GM23248 (cell line): ENCODE measurements around the gene SND1.

Experiments
- EZH2 ChIP-seq: fragments of 200-600 bp; sonication (generic); IDR thresholded peaks from 2 replicates; pipeline ENCODE4 v1.6.1; 2018; ENCODE audit warnings: antibody characterized with exemption, mild to moderate bottlenecking; ENCODE audit not compliant: insufficient read depth, poor library complexity, severe bottlenecking
- EZH2phosphoT487 ChIP-seq: fragments of 200-600 bp; sonication (generic); IDR thresholded peaks from 2 replicates; pipeline ENCODE4 v1.6.1; 2018; ENCODE audit warnings: antibody characterized with exemption, moderate library complexity, mild to moderate bottlenecking, low read depth; ENCODE audit not compliant: insufficient read depth

GRCh38 chr7:127980901-127981300 lies 328.9 kb downstream of the SND1 start:
- no peak for TF ChIP-seq EZH2
- no peak for TF ChIP-seq EZH2phosphoT487
